ENCODE data around the gene IGSF21. TPM values are rescaled to one million over a fixed set of nuclear protein-coding genes. Genes with fewer than 3 reads are reported as not detected.
A peak's percentile ranks its signal among the peaks of the same experiment; 100 is the strongest.

The IGSF21 gene
- total RNA-seq, 1 donor from 2014 or later = 0.89 TPM

- ATAC-seq (ENCODE audit: poor library complexity) (no peak), DNase-seq (no peak)
- intact Hi-C loops (cut with DNase I) = no loop called here
Observed at GRCh38 chr1:18134324-18135046, 26.9 kb downstream of the IGSF21 start.

- DNase-seq (no peak), ATAC-seq (ENCODE audit: poor library complexity) (no peak)
- intact Hi-C loops (cut with DNase I) = no loop called here
Observed at GRCh38 chr1:18137759-18138345, 30.3 kb downstream of the IGSF21 start.

GRCh38 chr1:18139198-18139981 lies 31.8 kb downstream of the IGSF21 start:
- intact Hi-C loops (cut with DNase I) = no loop called here
- ATAC-seq (ENCODE audit: poor library complexity) = no peak
- no peak for DNase-seq

GRCh38 chr1:18140411-18140810 lies 32.8 kb downstream of the IGSF21 start:
- intact Hi-C loops (cut with DNase I) = no loop called here
- ATAC-seq (ENCODE audit: poor library complexity) (no peak), DNase-seq (no peak)

- DNase-seq (no peak), ATAC-seq (ENCODE audit: poor library complexity) (no peak)
- intact Hi-C loops (cut with DNase I) = no loop called here
Observed at GRCh38 chr1:18141661-18142060, 34.1 kb downstream of the IGSF21 start.

GRCh38 chr1:18142471-18142870 lies 34.9 kb downstream of the IGSF21 start:
- intact Hi-C loops (cut with DNase I) = no loop called here
- DNase-seq (no peak), ATAC-seq (ENCODE audit: poor library complexity) (no peak)

- ATAC-seq (ENCODE audit: poor library complexity) (no peak), DNase-seq (no peak)
- intact Hi-C loops (cut with DNase I) = no loop called here
Observed at GRCh38 chr1:18142969-18143368, 35.4 kb downstream of the IGSF21 start.

GRCh38 chr1:18144062-18144461 lies 36.5 kb downstream of the IGSF21 start:
- intact Hi-C loops (cut with DNase I) = no loop called here
- DNase-seq (no peak), ATAC-seq (ENCODE audit: poor library complexity) (no peak)

GRCh38 chr1:18144916-18145647 lies 37.5 kb downstream of the IGSF21 start:
- no peak for ATAC-seq (ENCODE audit: poor library complexity)
- DNase-seq = no peak
- intact Hi-C loops (cut with DNase I) = no loop called here

GRCh38 chr1:18145851-18146618 lies 38.4 kb downstream of the IGSF21 start:
- DNase-seq (no peak), ATAC-seq (ENCODE audit: poor library complexity) (peak; percentile 25)
- intact Hi-C loops (cut with DNase I) = no loop called here

- DNase-seq (no peak), ATAC-seq (ENCODE audit: poor library complexity) (no peak)
- intact Hi-C loops (cut with DNase I) = no loop called here
Observed at GRCh38 chr1:18146886-18147285, 39.3 kb downstream of the IGSF21 start.

- ATAC-seq (ENCODE audit: poor library complexity) (no peak), DNase-seq (no peak)
- intact Hi-C loops (cut with DNase I) = no loop called here
Observed at GRCh38 chr1:18147672-18148071, 40.1 kb downstream of the IGSF21 start.

- DNase-seq = no peak
- intact Hi-C loops (cut with DNase I) = no loop called here
- ATAC-seq (ENCODE audit: poor library complexity) = no peak
Observed at GRCh38 chr1:18148461-18148860, 40.9 kb downstream of the IGSF21 start.

- ATAC-seq (ENCODE audit: poor library complexity) = no peak
- no peak for DNase-seq
- intact Hi-C loops (cut with DNase I) = no loop called here
Observed at GRCh38 chr1:18149027-18149641, 41.5 kb downstream of the IGSF21 start.

GRCh38 chr1:18151436-18152122 lies 44.0 kb downstream of the IGSF21 start:
- DNase-seq (no peak), ATAC-seq (ENCODE audit: poor library complexity) (no peak)
- intact Hi-C loops (cut with DNase I) = no loop called here

- no peak for DNase-seq
- no peak for ATAC-seq (ENCODE audit: poor library complexity)
- intact Hi-C loops (cut with DNase I) = no loop called here
Observed at GRCh38 chr1:18154430-18155194, 47.0 kb downstream of the IGSF21 start.

GRCh38 chr1:18155881-18156385 lies 48.3 kb downstream of the IGSF21 start:
- no peak for ATAC-seq (ENCODE audit: poor library complexity)
- no peak for DNase-seq

More at GRCh38 chr1:18155881-18156385, 48.3 kb downstream of the IGSF21 start:
- intact Hi-C loops (cut with DNase I) = no loop called here

Measured in Right ventricle myocardium superior (tissue), 1 donor.